Gastroesophageal sphincter (tissue), 4 donors: Measurements from ENCODE around the gene XYLT1. TPM values are rescaled to one million over a fixed set of nuclear protein-coding genes. Genes with fewer than 3 reads are reported as not detected.

ENCODE experiments used
- ATAC-seq: fragments of 150-250 bp; one replicate; pipeline ENCODE4 v1.9.1; 2016; ENCODE audit warnings: mild to moderate bottlenecking, moderate library complexity
- H3K27ac ChIP-seq, 4 donors: fragments of 200-600 bp; sonication (generic) in 3 of 4; 1 replicate in 3 of 4; 2 replicates in 1 of 4; pipeline ENCODE4 v1.5.1; 2016 to 2019
- H3K27me3 ChIP-seq: fragments of 200-600 bp; sonication (generic); one replicate; pipeline ENCODE4 v1.5.1; 2019
- H3K36me3 ChIP-seq, 2 donors: fragments of 200-600 bp; sonication (generic); one replicate each; pipeline ENCODE4 v1.5.1; 2019; ENCODE audit warnings: control low read depth in 1 of 2
- H3K4me1 ChIP-seq, 3 donors: fragments of 200-600 bp; sonication (generic); 1 replicate in 2 of 3; 2 replicates in 1 of 3; pipeline ENCODE4 v1.5.1; 2016 to 2019; ENCODE audit warnings: control low read depth in 2 of 3
- H3K4me3 ChIP-seq, 2 donors: fragments of 200-600 bp; sonication (generic); one replicate each; pipeline ENCODE4 v1.5.1; 2019; ENCODE audit warnings: mild to moderate bottlenecking in 1 of 2, moderate library complexity in 1 of 2
- H3K9me3 ChIP-seq, 3 donors: fragments of 200-600 bp; sonication (generic); one replicate each; pipeline ENCODE4 v1.5.1; 2017 to 2019; ENCODE audit warnings: control low read depth in 2 of 3
- EP300 ChIP-seq: sonication (generic); formaldehyde crosslinking; IDR thresholded peaks from one replicate; pipeline ENCODE4 v1.6.1; 2017; ENCODE audit warnings: antibody characterized with exemption, mild to moderate bottlenecking
- POLR2A ChIP-seq, 2 donors: fragments of 450-650 bp; IDR thresholded peaks; one replicate each; pipeline ENCODE4 v1.6.1; 2017; ENCODE audit warnings: antibody characterized with exemption in 2 of 2, mild to moderate bottlenecking in 2 of 2, moderate library complexity in 1 of 2
- POLR2AphosphoS5 ChIP-seq: sonication (generic); formaldehyde crosslinking; IDR thresholded peaks from one replicate; pipeline ENCODE4 v1.6.1; 2017; ENCODE audit warnings: antibody characterized with exemption
- WGBS, 2 donors: methylation state at CpG; one replicate each; pipeline ENCODE4 v1.1.5; 2018; ENCODE audit warnings: low coverage in 1 of 2; 5-methylcytosine and 5-hydroxymethylcytosine counted together
- total RNA-seq, 4 donors: library from RNA; depleted of rRNA; stranded (reverse); fragments of >200 nt; gene quantifications; one replicate each; pipeline ENCODE4 v1.1.0, GENCODE V29; 2016
- TF ChIP-seq, protein P1 (sequence below), 4 experiments: fragments of 200-600 bp in 2 of 4; fragments of 450-650 bp in 2 of 4; sonication (generic) in 1 of 4; IDR thresholded peaks; one replicate each; pipeline ENCODE4 v1.5.1; 2017 to 2019; ENCODE audit warnings: antibody characterized with exemption in 4 of 4, mild to moderate bottlenecking in 2 of 4, moderate library complexity in 2 of 4

XYLT1 gene
- total RNA-seq, 4 donors from 2014 or later: 19.1 to 51.6 (median 23.7) TPM

- Histone ChIP-seq H3K27me3 (no peaks in the 10 kb centered on the region), H3K9me3 (no peaks in the 10 kb centered on the region), H3K27ac (no peak overlapping the region), H3K4me1 (peaks cover 0 to 24% (median 5%) of the 10 kb centered on the region in 3 donors), H3K36me3 (no peaks in the 10 kb centered on the region), H3K4me3 (no peak overlapping the region)
- no peak for ATAC-seq
- TF ChIP-seq POLR2A (IDR thresholded peaks at IDR 0.05): no peak
- TF ChIP-seq, protein P1, sequence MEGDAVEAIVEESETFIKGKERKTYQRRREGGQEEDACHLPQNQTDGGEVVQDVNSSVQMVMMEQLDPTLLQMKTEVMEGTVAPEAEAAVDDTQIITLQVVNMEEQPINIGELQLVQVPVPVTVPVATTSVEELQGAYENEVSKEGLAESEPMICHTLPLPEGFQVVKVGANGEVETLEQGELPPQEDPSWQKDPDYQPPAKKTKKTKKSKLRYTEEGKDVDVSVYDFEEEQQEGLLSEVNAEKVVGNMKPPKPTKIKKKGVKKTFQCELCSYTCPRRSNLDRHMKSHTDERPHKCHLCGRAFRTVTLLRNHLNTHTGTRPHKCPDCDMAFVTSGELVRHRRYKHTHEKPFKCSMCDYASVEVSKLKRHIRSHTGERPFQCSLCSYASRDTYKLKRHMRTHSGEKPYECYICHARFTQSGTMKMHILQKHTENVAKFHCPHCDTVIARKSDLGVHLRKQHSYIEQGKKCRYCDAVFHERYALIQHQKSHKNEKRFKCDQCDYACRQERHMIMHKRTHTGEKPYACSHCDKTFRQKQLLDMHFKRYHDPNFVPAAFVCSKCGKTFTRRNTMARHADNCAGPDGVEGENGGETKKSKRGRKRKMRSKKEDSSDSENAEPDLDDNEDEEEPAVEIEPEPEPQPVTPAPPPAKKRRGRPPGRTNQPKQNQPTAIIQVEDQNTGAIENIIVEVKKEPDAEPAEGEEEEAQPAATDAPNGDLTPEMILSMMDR (IDR thresholded peaks at IDR 0.05): no peak
- TF ChIP-seq EP300: no peak
- no peak for TF ChIP-seq POLR2AphosphoS5
- WGBS, 2 donors: 70 to 84% methylated on average over 8 of the region's 8 CpGs
These were observed 38.7 kb downstream of the XYLT1 start for GRCh38 chr16:17431968-17432625.

GRCh38 chr16:17431012-17431411 lies 39.7 kb downstream of the XYLT1 start:
- no peak for ATAC-seq
- no peaks in the 10 kb centered on the region for H3K9me3 ChIP-seq
- no peak overlapping the region for H3K4me3 ChIP-seq
- H3K27ac ChIP-seq: no peak overlapping the region
- H3K36me3 ChIP-seq: no peaks in the 10 kb centered on the region
- H3K4me1 ChIP-seq: peaks cover 0 to 13% (median 5%) of the 10 kb centered on the region in 3 donors
- H3K27me3 ChIP-seq: no peaks in the 10 kb centered on the region
- TF ChIP-seq POLR2AphosphoS5 (no peak), POLR2A (IDR thresholded peaks at IDR 0.05) (no peak), EP300 (no peak)
- TF ChIP-seq, protein P1 (IDR thresholded peaks at IDR 0.05): no peak
- WGBS, 2 donors: 59 to 68% methylated on average over 4 to 6 of the region's 8 CpGs

DNA sequence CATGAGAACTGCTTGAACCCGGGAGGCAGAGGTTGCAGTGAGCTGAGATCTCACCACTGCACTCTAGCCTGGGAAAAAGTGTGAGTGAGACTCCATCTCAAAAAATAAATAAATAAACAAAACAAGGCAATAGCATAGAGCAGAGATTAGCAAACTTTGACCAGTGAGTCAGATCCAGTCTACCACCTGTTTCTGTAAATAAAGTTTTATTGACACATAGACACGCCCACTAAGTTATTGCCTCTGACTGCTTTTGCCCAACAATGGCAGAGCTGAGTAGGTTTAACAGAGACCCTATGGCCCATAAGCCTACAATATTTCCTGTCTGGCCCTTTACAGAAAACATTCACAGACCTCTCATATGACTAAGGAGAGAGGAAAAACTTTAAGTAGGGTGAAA lies 44.3 kb downstream of the XYLT1 start:
- peaks cover 0 to 5% (median 0%) of the 10 kb centered on the region in 3 donors for H3K9me3 ChIP-seq
- H3K27me3 ChIP-seq: no peaks in the 10 kb centered on the region
- H3K4me1 ChIP-seq: no peaks in the 10 kb centered on the region
- TF ChIP-seq, protein P1 (IDR thresholded peaks at IDR 0.05): no peak
- TF ChIP-seq POLR2A (IDR thresholded peaks at IDR 0.05): no peak
- no peak for TF ChIP-seq POLR2AphosphoS5
- no peak for TF ChIP-seq EP300
- no peaks in the 10 kb centered on the region for H3K36me3 ChIP-seq
- no peak for ATAC-seq
- no peak overlapping the region for H3K4me3 ChIP-seq
- no peak overlapping the region for H3K27ac ChIP-seq
- WGBS, 2 donors: 100% methylated on average over 2 of the region's 2 CpGs

DNA sequence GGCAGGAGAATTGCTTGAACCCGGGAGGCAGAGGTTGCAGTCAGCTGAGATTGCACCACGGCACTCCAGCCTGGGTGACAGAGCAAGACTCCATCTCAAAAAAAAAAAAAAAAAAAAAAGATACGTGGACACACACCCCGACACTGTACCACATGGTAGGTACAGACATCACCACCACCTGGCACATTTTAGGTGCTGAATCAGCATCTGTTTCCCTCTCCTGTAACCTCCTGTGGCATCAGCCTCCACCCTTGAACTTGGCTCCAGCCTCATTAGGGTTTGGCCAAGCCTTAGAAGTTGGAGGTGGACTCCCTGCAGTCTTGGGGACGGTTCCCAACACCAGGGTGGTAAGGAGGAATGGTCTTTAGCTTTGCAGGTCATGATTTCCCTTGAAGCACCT lies 46.0 kb downstream of the XYLT1 start:
- TF ChIP-seq, protein P1 (IDR thresholded peaks at IDR 0.05): no peak
- no peak for ATAC-seq
- 73 to 97% methylated on average over 3 to 4 of the region's 5 CpGs for WGBS, 2 donors

DNA sequence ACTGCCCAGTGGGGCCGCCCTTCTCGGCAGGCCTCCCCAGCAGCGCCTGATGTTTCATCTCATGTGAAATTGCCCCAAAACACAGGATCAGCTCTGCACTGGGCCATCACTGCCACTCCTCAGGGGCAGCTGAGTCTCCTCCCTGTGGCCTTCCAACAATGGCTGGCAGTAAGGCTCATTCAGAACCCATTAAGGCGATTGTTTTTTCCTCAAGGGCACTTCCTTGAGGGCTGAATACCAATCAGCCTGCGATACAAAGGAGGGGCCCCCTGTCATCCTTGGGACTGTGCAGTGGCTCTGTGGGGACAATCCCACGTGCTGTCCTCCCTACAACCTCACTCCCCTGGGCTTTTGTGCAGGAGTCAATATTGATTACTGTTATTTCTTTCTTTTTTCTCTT lies 47.5 kb downstream of the XYLT1 start:
- TF ChIP-seq POLR2AphosphoS5 (no peak), EP300 (no peak), POLR2A (IDR thresholded peaks at IDR 0.05) (no peak)
- TF ChIP-seq, protein P1 (IDR thresholded peaks at IDR 0.05): no peak
- WGBS, 2 donors: 81 to 90% methylated on average over 3 to 5 of the region's 6 CpGs
- no peaks in the 10 kb centered on the region for H3K27me3 ChIP-seq
- H3K36me3 ChIP-seq: no peaks in the 10 kb centered on the region
- peaks cover 0 to 12% (median 0%) of the 10 kb centered on the region in 3 donors for H3K9me3 ChIP-seq
- H3K27ac ChIP-seq: no peak overlapping the region
- no peak overlapping the region for H3K4me3 ChIP-seq
- no peaks in the 10 kb centered on the region for H3K4me1 ChIP-seq
- ATAC-seq: no peak

More for the DNA sequence above, 46.0 kb downstream of the XYLT1 start:
- peaks cover 0 to 12% (median 0%) of the 10 kb centered on the region in 3 donors for H3K9me3 ChIP-seq
- H3K36me3 ChIP-seq: no peaks in the 10 kb centered on the region
- no peak overlapping the region for H3K27ac ChIP-seq
- no peaks in the 10 kb centered on the region for H3K27me3 ChIP-seq
- no peaks in the 10 kb centered on the region for H3K4me1 ChIP-seq
- no peak overlapping the region for H3K4me3 ChIP-seq
